Esophagus muscularis mucosa (tissue), 4 donors: Measurements from ENCODE around the gene CEP41.

Source experiments
- EP300 ChIP-seq: sonication (generic); formaldehyde crosslinking; IDR thresholded peaks from one replicate; pipeline ENCODE4 v1.6.1; 2017; ENCODE audit warnings: antibody characterized with exemption
- POLR2A ChIP-seq: fragments of 450-650 bp; IDR thresholded peaks from one replicate; pipeline ENCODE4 v1.6.1; 2017; ENCODE audit warnings: antibody characterized with exemption, moderate library complexity, mild to moderate bottlenecking, low read depth
- POLR2AphosphoS5 ChIP-seq, 2 donors: sonication (generic); formaldehyde crosslinking; IDR thresholded peaks; one replicate each; pipeline ENCODE4 v1.6.1; 2017; ENCODE audit warnings: antibody characterized with exemption in 2 of 2
- TF ChIP-seq, protein P1 (sequence below), 3 experiments: fragments of 200-600 bp in 2 of 3; fragments of 450-650 bp in 1 of 3; sonication (generic) in 2 of 3; IDR thresholded peaks; one replicate each; pipeline ENCODE4 v1.5.1; 2017 to 2019; ENCODE audit warnings: antibody characterized with exemption in 3 of 3, mild to moderate bottlenecking in 2 of 3, moderate library complexity in 1 of 3

DNA sequence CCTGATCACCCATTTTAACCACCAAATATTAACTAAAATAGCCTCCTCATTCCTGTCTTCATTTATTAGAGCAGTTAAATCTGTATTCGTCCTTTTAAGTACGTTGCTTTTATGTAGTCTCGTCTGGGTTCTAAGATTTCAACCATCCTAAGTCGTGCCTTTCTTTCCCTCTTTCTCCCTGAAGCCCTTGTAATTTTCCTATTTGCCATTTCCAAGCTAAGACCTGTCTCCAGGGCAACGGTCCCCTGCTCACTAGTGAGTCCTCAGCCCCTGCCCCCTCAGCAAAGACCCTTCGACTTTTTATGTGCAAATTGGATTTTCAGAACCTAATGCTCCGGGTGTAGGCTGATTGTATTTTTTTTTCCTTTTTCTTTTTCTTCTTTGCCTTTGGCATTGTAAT is 35.0 kb upstream of the CEP41 start:
- TF ChIP-seq EP300: no peak
- TF ChIP-seq POLR2AphosphoS5 (IDR thresholded peaks at IDR 0.05): no peak
- TF ChIP-seq, protein P1, sequence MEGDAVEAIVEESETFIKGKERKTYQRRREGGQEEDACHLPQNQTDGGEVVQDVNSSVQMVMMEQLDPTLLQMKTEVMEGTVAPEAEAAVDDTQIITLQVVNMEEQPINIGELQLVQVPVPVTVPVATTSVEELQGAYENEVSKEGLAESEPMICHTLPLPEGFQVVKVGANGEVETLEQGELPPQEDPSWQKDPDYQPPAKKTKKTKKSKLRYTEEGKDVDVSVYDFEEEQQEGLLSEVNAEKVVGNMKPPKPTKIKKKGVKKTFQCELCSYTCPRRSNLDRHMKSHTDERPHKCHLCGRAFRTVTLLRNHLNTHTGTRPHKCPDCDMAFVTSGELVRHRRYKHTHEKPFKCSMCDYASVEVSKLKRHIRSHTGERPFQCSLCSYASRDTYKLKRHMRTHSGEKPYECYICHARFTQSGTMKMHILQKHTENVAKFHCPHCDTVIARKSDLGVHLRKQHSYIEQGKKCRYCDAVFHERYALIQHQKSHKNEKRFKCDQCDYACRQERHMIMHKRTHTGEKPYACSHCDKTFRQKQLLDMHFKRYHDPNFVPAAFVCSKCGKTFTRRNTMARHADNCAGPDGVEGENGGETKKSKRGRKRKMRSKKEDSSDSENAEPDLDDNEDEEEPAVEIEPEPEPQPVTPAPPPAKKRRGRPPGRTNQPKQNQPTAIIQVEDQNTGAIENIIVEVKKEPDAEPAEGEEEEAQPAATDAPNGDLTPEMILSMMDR (IDR thresholded peaks at IDR 0.05): no peak
- TF ChIP-seq POLR2A: no peak
